Measurements from ENCODE around the gene TSSC4. TPM values are rescaled to one million over a fixed set of nuclear protein-coding genes. Genes with fewer than 3 reads are reported as not detected.

The TSSC4 gene
- total RNA-seq, 1 donor from 2014 or later: 70.0 TPM

DNA sequence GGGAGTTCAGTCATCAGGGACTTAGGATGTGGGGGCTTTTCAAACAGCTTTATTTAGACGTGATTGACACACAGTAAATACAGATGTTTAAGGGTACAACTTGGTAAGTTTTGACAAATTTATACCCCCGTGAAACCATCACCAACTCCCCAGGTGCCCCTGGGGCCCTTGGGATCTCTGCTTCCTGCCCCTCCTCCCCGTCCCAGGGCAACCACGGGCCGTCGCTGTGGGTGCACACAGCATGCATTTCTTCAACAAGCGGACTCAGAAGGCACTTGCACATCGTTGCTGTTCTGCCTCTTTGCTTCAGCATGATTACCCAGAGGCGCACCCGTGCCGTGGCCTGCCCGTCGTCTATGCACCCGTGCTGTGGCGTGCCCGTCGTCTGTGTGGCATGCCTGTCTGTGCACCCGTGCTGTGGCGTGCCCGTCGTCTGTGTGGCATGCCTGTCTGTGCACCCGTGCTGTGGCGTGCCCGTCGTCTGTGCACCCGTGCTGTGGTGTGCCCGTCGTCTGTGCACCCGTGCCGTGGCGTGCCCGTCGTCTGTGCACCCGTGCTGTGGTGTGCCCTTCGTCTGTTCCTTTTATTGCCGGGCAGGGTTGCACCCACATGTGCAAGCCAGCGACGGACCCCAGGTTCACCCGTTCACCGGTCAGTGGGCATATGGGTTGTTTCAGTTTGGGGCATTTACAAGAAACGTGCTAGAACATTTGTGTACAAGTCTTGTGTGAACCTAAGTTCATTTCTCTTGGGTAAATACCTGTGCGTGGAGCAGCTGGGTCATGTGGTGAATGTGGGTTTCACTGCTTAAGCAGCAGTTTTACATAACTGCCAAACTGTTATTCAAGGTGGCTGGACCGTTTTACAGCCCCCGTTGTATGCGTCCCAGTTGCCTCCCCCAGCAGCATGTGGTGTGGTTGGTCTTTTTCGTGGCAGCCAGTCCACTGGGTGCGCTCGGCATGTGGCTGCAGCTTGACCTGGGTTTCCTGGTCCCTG, 15.1 kb upstream of the TSSC4 start:
- H3K9ac ChIP-seq (ENCODE audit: low read length): no peak overlapping the region
- DNase-seq (ENCODE audit: low read depth): no peak
- Mint-ChIP-seq H3K27ac (ENCODE audit: unreplicated experiment) (peak overlapping the region; percentile 47), H3K4me1 (ENCODE audit: low read depth, unreplicated experiment) (peaks cover 27% of the 10 kb centered on the region), H3K4me3 (ENCODE audit: unreplicated experiment) (no peak overlapping the region), H3K9me3 (ENCODE audit: unreplicated experiment) (no peaks in the 10 kb centered on the region), H3K27me3 (ENCODE audit: low read depth, unreplicated experiment) (no peaks in the 10 kb centered on the region), H3K36me3 (ENCODE audit: low read depth, unreplicated experiment) (peaks cover 4% of the 10 kb centered on the region)
- H3K36me3 ChIP-seq (ENCODE audit: insufficient read depth, low read length): no peaks in the 10 kb centered on the region
- FAIRE-seq: no peak
- H3K27me3 ChIP-seq (ENCODE audit: insufficient read depth, low read length): no peaks in the 10 kb centered on the region
- H3K9me3 ChIP-seq (ENCODE audit: insufficient read depth, low read depth, low read length): no peaks in the 10 kb centered on the region
- no peak for TF ChIP-seq EZH2 (IDR thresholded peaks at IDR 0.05; ENCODE audit: insufficient read depth, low read length)
- TF ChIP-seq, protein P1, sequence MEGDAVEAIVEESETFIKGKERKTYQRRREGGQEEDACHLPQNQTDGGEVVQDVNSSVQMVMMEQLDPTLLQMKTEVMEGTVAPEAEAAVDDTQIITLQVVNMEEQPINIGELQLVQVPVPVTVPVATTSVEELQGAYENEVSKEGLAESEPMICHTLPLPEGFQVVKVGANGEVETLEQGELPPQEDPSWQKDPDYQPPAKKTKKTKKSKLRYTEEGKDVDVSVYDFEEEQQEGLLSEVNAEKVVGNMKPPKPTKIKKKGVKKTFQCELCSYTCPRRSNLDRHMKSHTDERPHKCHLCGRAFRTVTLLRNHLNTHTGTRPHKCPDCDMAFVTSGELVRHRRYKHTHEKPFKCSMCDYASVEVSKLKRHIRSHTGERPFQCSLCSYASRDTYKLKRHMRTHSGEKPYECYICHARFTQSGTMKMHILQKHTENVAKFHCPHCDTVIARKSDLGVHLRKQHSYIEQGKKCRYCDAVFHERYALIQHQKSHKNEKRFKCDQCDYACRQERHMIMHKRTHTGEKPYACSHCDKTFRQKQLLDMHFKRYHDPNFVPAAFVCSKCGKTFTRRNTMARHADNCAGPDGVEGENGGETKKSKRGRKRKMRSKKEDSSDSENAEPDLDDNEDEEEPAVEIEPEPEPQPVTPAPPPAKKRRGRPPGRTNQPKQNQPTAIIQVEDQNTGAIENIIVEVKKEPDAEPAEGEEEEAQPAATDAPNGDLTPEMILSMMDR (IDR thresholded peaks at IDR 0.05; ENCODE audit: insufficient read depth, low read depth, low read length): no peak
- no peak overlapping the region for H3K4me3 ChIP-seq (ENCODE audit: insufficient read depth, low read depth, low read length)
- peaks cover 96% of the 10 kb centered on the region for H4K20me1 ChIP-seq (ENCODE audit: insufficient read depth, low read length)
- H3K79me2 ChIP-seq (ENCODE audit: insufficient read depth, low read length): peaks cover 97% of the 10 kb centered on the region
- peaks cover 49% of the 10 kb centered on the region for H3K4me1 ChIP-seq (ENCODE audit: insufficient read depth, low read length)
- H2AFZ ChIP-seq (ENCODE audit: low read depth, low read length): no peak overlapping the region
- H3K4me2 ChIP-seq (ENCODE audit: low read length): no peak overlapping the region
- H3K27ac ChIP-seq (ENCODE audit: low read depth, low read length): no peak overlapping the region

DNA sequence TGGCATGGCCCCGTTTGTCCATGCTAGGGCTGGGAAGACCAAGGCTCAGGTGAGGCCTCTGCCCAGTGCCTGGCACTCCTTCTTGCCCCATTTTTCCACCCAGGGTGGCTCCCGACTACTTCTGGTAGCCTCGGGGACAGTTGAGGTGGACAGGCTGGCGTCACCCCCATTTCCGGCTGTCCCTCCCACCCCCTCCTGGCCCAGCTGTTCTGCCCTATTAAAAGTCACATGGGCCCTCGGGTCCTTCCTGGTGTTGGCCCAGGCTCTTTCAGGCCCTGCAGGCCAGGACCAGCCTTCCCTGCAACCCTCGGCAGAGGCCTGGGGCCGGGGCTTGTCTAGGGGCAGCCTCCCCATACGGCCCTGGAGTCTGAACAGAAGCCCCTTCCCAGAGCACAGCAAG, 14.0 kb upstream of the TSSC4 start:
- TF ChIP-seq, protein P1 (IDR thresholded peaks at IDR 0.05; ENCODE audit: insufficient read depth, low read depth, low read length): no peak
- no peak for TF ChIP-seq EZH2 (IDR thresholded peaks at IDR 0.05; ENCODE audit: insufficient read depth, low read length)
- no peaks in the 10 kb centered on the region for H3K9me3 ChIP-seq (ENCODE audit: insufficient read depth, low read depth, low read length)
- no peak overlapping the region for H2AFZ ChIP-seq (ENCODE audit: low read depth, low read length)
- H3K9me3 Mint-ChIP-seq (ENCODE audit: unreplicated experiment): no peaks in the 10 kb centered on the region
- DNase-seq (ENCODE audit: low read depth) (no peak), FAIRE-seq (no peak)
- peaks cover 26% of the 10 kb centered on the region for H3K4me1 Mint-ChIP-seq (ENCODE audit: low read depth, unreplicated experiment)
- no peak overlapping the region for H3K4me3 ChIP-seq (ENCODE audit: insufficient read depth, low read depth, low read length)
- H3K27me3 Mint-ChIP-seq (ENCODE audit: low read depth, unreplicated experiment): no peaks in the 10 kb centered on the region
- peaks cover 95% of the 10 kb centered on the region for H4K20me1 ChIP-seq (ENCODE audit: insufficient read depth, low read length)
- peak overlapping the region; percentile 13 for H3K9ac ChIP-seq (ENCODE audit: low read length)
- H3K36me3 ChIP-seq (ENCODE audit: insufficient read depth, low read length): no peaks in the 10 kb centered on the region
- H3K27ac ChIP-seq (ENCODE audit: low read depth, low read length): no peak overlapping the region
- peaks cover 45% of the 10 kb centered on the region for H3K4me1 ChIP-seq (ENCODE audit: insufficient read depth, low read length)
- peak overlapping the region; percentile 42 for H3K4me2 ChIP-seq (ENCODE audit: low read length)
- peaks cover 97% of the 10 kb centered on the region for H3K79me2 ChIP-seq (ENCODE audit: insufficient read depth, low read length)
- no peaks in the 10 kb centered on the region for H3K27me3 ChIP-seq (ENCODE audit: insufficient read depth, low read length)
- peaks cover 4% of the 10 kb centered on the region for H3K36me3 Mint-ChIP-seq (ENCODE audit: low read depth, unreplicated experiment)
- no peak overlapping the region for H3K4me3 Mint-ChIP-seq (ENCODE audit: unreplicated experiment)
- no peak overlapping the region for H3K27ac Mint-ChIP-seq (ENCODE audit: unreplicated experiment)
